DOHH2 (cell line): ENCODE measurements around the gene CYB5A.
A peak's percentile ranks its signal among the peaks of the same experiment; 100 is the strongest.

Source experiments
- H3F3A ChIP-seq: fragments of 200-600 bp; sonication (generic), shearing (Covaris generic); 2 replicates; pipeline ENCODE4 v1.6.0; 2016; ENCODE audit warnings: antibody characterized with exemption, mild to moderate bottlenecking; ENCODE audit not compliant: control insufficient read depth, insufficient read depth
- H3K27ac ChIP-seq: fragments of 200-600 bp; sonication (generic); 2 replicates; pipeline ENCODE4 v1.5.1; 2014; ENCODE audit warnings: low read depth, mild to moderate bottlenecking, low read length, moderate library complexity
- H3K27me3 ChIP-seq: fragments of 200-600 bp; sonication (generic); 2 replicates; pipeline ENCODE4 v1.6.1; 2014; ENCODE audit warnings: mild to moderate bottlenecking, low read length, mixed read lengths; ENCODE audit not compliant: control insufficient read depth
- H3K36me3 ChIP-seq: fragments of 200-600 bp; sonication (generic); 2 replicates; pipeline ENCODE4 v1.6.1; 2014; ENCODE audit warnings: mild to moderate bottlenecking, low read length, moderate library complexity, mixed read lengths; ENCODE audit not compliant: control insufficient read depth
- H3K4me1 ChIP-seq: fragments of 200-600 bp; sonication (generic); 2 replicates; pipeline ENCODE4 v1.6.1; 2014; ENCODE audit warnings: mild to moderate bottlenecking, low read length, mixed read lengths; ENCODE audit not compliant: control insufficient read depth
- H3K4me2 ChIP-seq: fragments of 200-600 bp; sonication (generic); 2 replicates; pipeline ENCODE4 v1.6.0; 2014; ENCODE audit warnings: mild to moderate bottlenecking, low read length, moderate library complexity
- H3K4me3 ChIP-seq: fragments of 200-600 bp; sonication (generic); 2 replicates; pipeline ENCODE4 v1.5.1; 2014; ENCODE audit warnings: mild to moderate bottlenecking, low read length, mixed read lengths
- H3K79me2 ChIP-seq: fragments of 200-600 bp; sonication (generic); 2 replicates; pipeline ENCODE4 v1.6.1; 2014; ENCODE audit warnings: mild to moderate bottlenecking, low read length, mixed read lengths; ENCODE audit not compliant: control insufficient read depth
- H3K9me2 ChIP-seq: fragments of 200-600 bp; sonication (generic); replicated peaks from 2 replicates; pipeline ENCODE4 v1.6.1; 2014; ENCODE audit warnings: mild to moderate bottlenecking, low read length, mixed read lengths; ENCODE audit not compliant: control insufficient read depth
- H3K9me3 ChIP-seq: fragments of 200-600 bp; sonication (generic); 2 replicates; pipeline ENCODE4 v1.6.1; 2014; ENCODE audit warnings: antibody characterized with exemption, low read length, mixed read lengths; ENCODE audit not compliant: control insufficient read depth, insufficient read depth
- H4K20me1 ChIP-seq: fragments of 200-600 bp; sonication (generic); 2 replicates; pipeline ENCODE4 v1.6.0; 2014; ENCODE audit warnings: low read depth, mild to moderate bottlenecking, antibody characterized with exemption, low read length, moderate library complexity; ENCODE audit not compliant: control insufficient read depth, insufficient read depth
- CTCF ChIP-seq: fragments of 200-600 bp; sonication (generic); IDR thresholded peaks from one replicate; pipeline ENCODE4 v1.5.1; 2014; ENCODE audit warnings: antibody characterized with exemption, mild to moderate bottlenecking, low read depth, low read length; ENCODE audit not compliant: poor library complexity, severe bottlenecking
- EZH2phosphoT487 ChIP-seq: fragments of 200-600 bp; sonication (generic); IDR thresholded peaks from 2 replicates; pipeline ENCODE4 v1.6.1; 2017; ENCODE audit warnings: borderline replicate concordance, mild to moderate bottlenecking, antibody characterized with exemption, low read length, moderate library complexity, mixed read lengths

The CYB5A gene

GRCh38 chr18:74290794-74291471, 830 bp downstream of the CYB5A start:
- Histone ChIP-seq H3K27ac (no peak overlapping the region), H3K36me3 (no peaks in the 10 kb centered on the region), H3K4me2 (peak overlapping the region; percentile 92), H3F3A (no peaks in the 10 kb centered on the region), H3K4me1 (peaks cover 16% of the 10 kb centered on the region), H3K27me3 (no peaks in the 10 kb centered on the region), H3K4me3 (peak overlapping the region; percentile 80), H3K9me2 (no peaks in the 10 kb centered on the region), H3K9me3 (peaks cover 14% of the 10 kb centered on the region; the same call in 1 of the 2 replicates), H3K79me2 (peaks cover 11% of the 10 kb centered on the region), H4K20me1 (no peaks in the 10 kb centered on the region)
- TF ChIP-seq CTCF (no peak), EZH2phosphoT487 (no peak)

GRCh38 chr18:74290021-74290420, 1.7 kb downstream of the CYB5A start:
- no peaks in the 10 kb centered on the region for H3K36me3 ChIP-seq
- H3K4me1 ChIP-seq = peaks cover 16% of the 10 kb centered on the region
- no peak overlapping the region for H3K27ac ChIP-seq
- no peaks in the 10 kb centered on the region for H3K9me2 ChIP-seq
- H4K20me1 ChIP-seq = no peaks in the 10 kb centered on the region
- TF ChIP-seq CTCF (no peak), EZH2phosphoT487 (no peak)
- no peaks in the 10 kb centered on the region for H3F3A ChIP-seq
- no peak overlapping the region for H3K4me2 ChIP-seq
- peaks cover 14% of the 10 kb centered on the region; the same call in 1 of the 2 replicates for H3K9me3 ChIP-seq
- no peak overlapping the region for H3K4me3 ChIP-seq
- peaks cover 11% of the 10 kb centered on the region for H3K79me2 ChIP-seq
- H3K27me3 ChIP-seq = no peaks in the 10 kb centered on the region

- Histone ChIP-seq H3K79me2 (peaks cover 13% of the 10 kb centered on the region), H3K4me1 (peaks cover 16% of the 10 kb centered on the region), H3K36me3 (no peaks in the 10 kb centered on the region), H3K9me2 (no peaks in the 10 kb centered on the region), H3K9me3 (peaks cover 14% of the 10 kb centered on the region; the same call in 1 of the 2 replicates), H3K27ac (no peak overlapping the region), H3K4me2 (no peak overlapping the region), H4K20me1 (no peaks in the 10 kb centered on the region), H3F3A (no peaks in the 10 kb centered on the region), H3K27me3 (no peaks in the 10 kb centered on the region), H3K4me3 (no peak overlapping the region)
- no peak for TF ChIP-seq EZH2phosphoT487
- no peak for TF ChIP-seq CTCF
These were observed 2.6 kb downstream of the CYB5A start for GRCh38 chr18:74289137-74289536.
